Neutrophil (primary cell): ENCODE results near the gene SLC44A1.

ENCODE experiments used
- H3K27ac ChIP-seq: fragments of 200-600 bp; sonication (generic); 2 replicates; pipeline ENCODE4 v1.5.1; 2016; ENCODE audit warnings: mild to moderate bottlenecking, moderate library complexity
- H3K27me3 ChIP-seq: fragments of 200-600 bp; sonication (generic); 2 replicates; pipeline ENCODE4 v1.6.0; 2016; ENCODE audit warnings: mild to moderate bottlenecking
- H3K36me3 ChIP-seq: fragments of 200-600 bp; sonication (generic); 2 replicates; pipeline ENCODE4 v1.5.1; 2017
- H3K4me1 ChIP-seq, 2 experiments: fragments of 200-600 bp in 1 of 2; sonication (generic) in 1 of 2; 1 replicate in 1 of 2; 2 replicates in 1 of 2; pipeline versions ENCODE4 v1.5.1 to v1.6.1; 2013 to 2016; ENCODE audit warnings: low read depth in 1 of 2, low read length in 1 of 2, mild to moderate bottlenecking in 1 of 2, moderate library complexity in 1 of 2; ENCODE audit not compliant: control insufficient read depth in 1 of 2, insufficient read depth in 1 of 2
- H3K4me3 ChIP-seq, 2 experiments: fragments of 200-600 bp in 1 of 2; sonication (generic) in 1 of 2; 1 replicate in 1 of 2; 2 replicates in 1 of 2; pipeline ENCODE4 v1.5.1; 2013 to 2016; ENCODE audit warnings: low read depth in 1 of 2, low read length in 1 of 2, mild to moderate bottlenecking in 1 of 2, moderate library complexity in 1 of 2
- H3K9me3 ChIP-seq: fragments of 200-600 bp; sonication (generic); 2 replicates; pipeline ENCODE4 v1.5.1; 2016
- CTCF ChIP-seq: fragments of 200-600 bp; sonication (generic); IDR thresholded peaks from 2 replicates; pipeline ENCODE4 v1.5.1; 2016; ENCODE audit warnings: antibody characterized with exemption

SLC44A1 gene

GRCh38 chr9:105341434-105342146 is 97.1 kb downstream of the SLC44A1 start:
- no peak overlapping the region for H3K27ac ChIP-seq
- H3K27me3 ChIP-seq, result no peaks in the 10 kb centered on the region
- no peak overlapping the region for H3K4me3 ChIP-seq
- no peaks in the 10 kb centered on the region for H3K4me1 ChIP-seq
- H3K9me3 ChIP-seq, result no peaks in the 10 kb centered on the region
- H3K36me3 ChIP-seq, result peaks cover 14% of the 10 kb centered on the region
- TF ChIP-seq CTCF, result no peak

GRCh38 chr9:105342147-105342505 is 97.7 kb downstream of the SLC44A1 start:
- H3K9me3 ChIP-seq, result no peaks in the 10 kb centered on the region
- no peak overlapping the region for H3K4me3 ChIP-seq
- H3K36me3 ChIP-seq, result peaks cover 9% of the 10 kb centered on the region

GRCh38 chr9:105344283-105344682 is 99.8 kb downstream of the SLC44A1 start:
- no peaks in the 10 kb centered on the region for H3K36me3 ChIP-seq
- no peak overlapping the region for H3K4me3 ChIP-seq
- H3K4me1 ChIP-seq, result no peaks in the 10 kb centered on the region
- H3K27ac ChIP-seq, result no peak overlapping the region
- TF ChIP-seq CTCF, result no peak
- H3K27me3 ChIP-seq, result no peaks in the 10 kb centered on the region
- no peaks in the 10 kb centered on the region for H3K9me3 ChIP-seq

More at GRCh38 chr9:105342147-105342505, 97.7 kb downstream of the SLC44A1 start:
- Histone ChIP-seq H3K27ac (no peak overlapping the region), H3K4me1 (no peaks in the 10 kb centered on the region), H3K27me3 (no peaks in the 10 kb centered on the region)
- TF ChIP-seq CTCF, result no peak

GRCh38 chr9:105345626-105346025 is 101.2 kb downstream of the SLC44A1 start:
- Histone ChIP-seq H3K4me3 (no peak overlapping the region), H3K36me3 (peaks cover 10% of the 10 kb centered on the region), H3K27me3 (no peaks in the 10 kb centered on the region), H3K9me3 (no peaks in the 10 kb centered on the region), H3K27ac (no peak overlapping the region), H3K4me1 (no peaks in the 10 kb centered on the region)
- TF ChIP-seq CTCF, result no peak

DNA sequence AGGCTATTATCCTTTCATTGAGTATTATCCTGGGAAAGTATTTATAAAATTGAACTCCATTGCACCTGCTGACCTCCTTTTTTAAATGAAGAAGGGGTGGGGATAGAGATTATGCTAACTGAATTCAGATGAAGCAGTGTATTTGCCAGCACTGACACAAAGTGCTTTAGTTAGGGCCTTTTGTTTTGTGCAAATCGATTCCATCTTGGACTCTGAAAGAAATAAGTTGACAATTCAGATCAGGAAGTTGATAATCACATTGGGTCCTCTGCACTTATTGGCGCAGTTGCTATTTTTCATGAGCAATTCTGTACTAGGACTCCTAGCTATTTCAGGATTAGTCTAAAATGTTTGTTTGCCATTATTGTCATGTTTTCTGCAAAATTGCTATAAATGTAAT is 101.8 kb downstream of the SLC44A1 start:
- Histone ChIP-seq H3K4me3 (no peak overlapping the region), H3K4me1 (no peaks in the 10 kb centered on the region), H3K27ac (no peak overlapping the region)

More for the DNA sequence above, 101.8 kb downstream of the SLC44A1 start:
- Histone ChIP-seq H3K36me3 (peaks cover 15% of the 10 kb centered on the region), H3K9me3 (no peaks in the 10 kb centered on the region), H3K27me3 (no peaks in the 10 kb centered on the region)
- TF ChIP-seq CTCF, result no peak
